IPS-20b (cell line): ENCODE data around the gene SLC9A3.

Source experiments
- H3K27ac ChIP-seq: one replicate; pipeline ENCODE4 v1.5.1; 2013; ENCODE audit warnings: low read length
- H3K27me3 ChIP-seq: 2 replicates; pipeline ENCODE4 v1.6.1; 2013; ENCODE audit warnings: mild to moderate bottlenecking, low read length, inconsistent platforms; ENCODE audit not compliant: insufficient read depth
- H3K36me3 ChIP-seq: 2 replicates; pipeline ENCODE4 v1.6.1; 2013; ENCODE audit warnings: low read depth, mild to moderate bottlenecking, inconsistent platforms, low read length, moderate library complexity; ENCODE audit not compliant: insufficient read depth
- H3K4me1 ChIP-seq: 2 replicates; pipeline ENCODE4 v1.6.1; 2013; ENCODE audit warnings: mild to moderate bottlenecking, control low read depth, inconsistent platforms, low read length, moderate library complexity; ENCODE audit not compliant: insufficient read depth
- H3K4me3 ChIP-seq: 2 replicates; pipeline ENCODE4 v1.5.1; 2013; ENCODE audit warnings: mild to moderate bottlenecking, low read length, inconsistent platforms
- H3K9ac ChIP-seq: 2 replicates; pipeline ENCODE4 v1.6.1; 2013; ENCODE audit warnings: low read depth, mild to moderate bottlenecking, inconsistent platforms, low read length, moderate library complexity
- H3K9me3 ChIP-seq: 2 replicates; pipeline ENCODE4 v1.6.1; 2013; ENCODE audit warnings: mild to moderate bottlenecking, low read depth, low read length, inconsistent platforms; ENCODE audit not compliant: insufficient read depth

SLC9A3 gene

DNA sequence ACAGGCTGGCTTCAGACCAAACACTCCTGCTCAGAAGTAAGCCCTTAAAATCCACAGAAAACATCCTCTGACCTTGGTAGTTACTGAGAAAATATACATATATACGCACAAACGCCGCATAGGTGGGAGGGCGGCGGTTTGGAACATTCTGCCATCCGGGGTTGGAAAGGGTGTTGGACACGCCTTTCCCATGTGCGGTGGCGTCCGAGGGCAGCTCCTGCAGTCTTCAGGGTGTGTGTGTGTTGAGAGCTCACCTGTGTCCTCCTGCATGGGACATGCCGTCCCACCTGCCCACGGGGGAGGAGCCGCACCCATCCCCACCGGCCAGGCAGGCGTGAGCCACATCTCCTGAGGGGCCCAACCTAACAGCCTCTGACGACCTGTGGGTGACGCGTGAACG, 28.2 kb downstream of the SLC9A3 start:
- no peak overlapping the region for H3K27ac ChIP-seq
- H3K9ac ChIP-seq = no peak overlapping the region
- no peaks in the 10 kb centered on the region for H3K4me1 ChIP-seq
- H3K9me3 ChIP-seq = no peaks in the 10 kb centered on the region
- no peaks in the 10 kb centered on the region for H3K36me3 ChIP-seq
- H3K4me3 ChIP-seq = peak overlapping the region; percentile 45; the same call in 1 of the 2 replicates
- H3K27me3 ChIP-seq = peaks cover 47% of the 10 kb centered on the region

DNA sequence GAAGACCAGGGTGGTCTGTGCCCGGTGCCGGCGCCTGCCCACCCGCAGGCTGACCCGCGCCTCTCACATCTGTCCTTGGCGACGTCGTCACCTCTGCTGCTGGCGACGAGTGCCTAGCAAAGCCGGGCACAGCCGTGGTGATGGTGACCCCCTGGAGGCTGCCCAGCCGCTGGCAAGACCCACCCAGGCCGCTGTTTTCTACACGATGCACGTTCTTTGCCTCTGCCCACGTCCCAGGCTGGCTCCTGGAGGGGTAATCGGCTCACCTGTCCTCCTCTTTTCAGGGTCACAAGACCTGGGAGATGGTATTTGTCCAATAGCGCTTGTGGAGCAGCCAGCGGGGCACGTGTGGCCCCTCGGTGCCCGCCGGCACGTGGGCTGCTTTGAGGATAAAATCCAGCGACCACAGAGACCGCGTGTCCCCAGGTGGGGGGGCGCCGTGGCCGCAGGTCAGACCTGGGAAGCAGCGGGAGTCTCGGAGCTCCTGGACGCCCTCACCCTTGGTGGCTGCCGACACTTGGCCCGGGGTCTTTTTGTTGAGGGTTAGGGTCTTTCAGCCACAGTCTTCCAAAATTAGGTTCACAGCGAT, 29.5 kb downstream of the SLC9A3 start:
- Histone ChIP-seq H3K9ac (no peak overlapping the region), H3K9me3 (no peaks in the 10 kb centered on the region), H3K4me1 (no peaks in the 10 kb centered on the region), H3K27me3 (peaks cover 47% of the 10 kb centered on the region), H3K36me3 (no peaks in the 10 kb centered on the region), H3K27ac (no peak overlapping the region), H3K4me3 (no peak overlapping the region)

DNA sequence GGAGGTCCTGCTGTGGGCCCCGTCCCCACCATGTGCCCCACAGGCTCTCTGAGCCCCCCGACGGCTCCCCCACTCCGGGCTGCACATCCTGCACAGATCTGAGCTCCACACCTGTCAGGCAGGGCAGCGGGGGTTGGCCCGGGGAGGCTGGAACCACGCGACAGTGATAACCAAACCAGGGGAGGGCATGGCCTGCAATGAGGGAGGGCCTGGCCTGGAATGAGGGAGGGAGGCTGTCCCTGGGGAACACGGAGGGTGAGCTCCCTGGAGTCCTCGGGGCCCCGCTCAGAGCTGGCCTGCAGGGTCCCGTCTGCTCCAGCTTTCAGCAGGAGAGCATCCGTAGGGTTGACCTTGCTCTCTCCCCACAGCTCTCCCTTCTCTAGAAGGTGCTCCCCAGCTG, 30.5 kb downstream of the SLC9A3 start:
- no peak overlapping the region for H3K9ac ChIP-seq
- no peaks in the 10 kb centered on the region for H3K9me3 ChIP-seq
- no peaks in the 10 kb centered on the region for H3K4me1 ChIP-seq
- H3K36me3 ChIP-seq = no peaks in the 10 kb centered on the region
- H3K27me3 ChIP-seq = peaks cover 47% of the 10 kb centered on the region
- no peak overlapping the region for H3K27ac ChIP-seq
- H3K4me3 ChIP-seq = no peak overlapping the region

DNA sequence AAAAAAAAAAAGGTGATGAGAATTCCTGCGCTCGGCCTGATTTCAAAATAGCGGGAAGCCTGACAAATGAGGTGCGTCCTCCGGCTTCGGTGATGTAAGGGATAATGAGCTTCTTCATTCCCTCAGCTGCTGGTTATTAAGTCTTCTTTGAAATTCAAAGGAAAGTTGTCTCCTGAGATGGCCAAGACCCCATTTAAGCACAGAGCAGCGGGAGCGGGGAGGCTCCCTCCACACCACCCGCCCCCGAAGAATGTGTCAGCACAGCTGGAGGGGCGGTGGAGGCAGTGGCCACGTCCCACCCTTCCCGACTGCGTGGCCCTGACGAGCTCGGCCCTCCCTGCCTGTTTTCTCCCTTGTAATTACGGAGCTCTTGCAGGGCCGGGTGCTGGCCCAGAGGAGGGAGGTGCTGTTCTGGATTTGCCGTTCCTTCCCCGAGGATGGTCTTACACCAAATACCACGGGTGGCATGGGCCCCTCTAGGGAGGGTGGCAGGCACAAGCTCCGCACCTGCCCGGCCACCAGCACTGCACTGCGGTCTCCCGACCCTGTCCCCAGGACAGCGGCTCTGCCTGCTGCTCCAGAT, 31.0 kb downstream of the SLC9A3 start:
- Histone ChIP-seq H3K27me3 (peaks cover 47% of the 10 kb centered on the region), H3K27ac (no peak overlapping the region), H3K4me3 (no peak overlapping the region), H3K9ac (no peak overlapping the region), H3K36me3 (no peaks in the 10 kb centered on the region), H3K4me1 (no peaks in the 10 kb centered on the region), H3K9me3 (no peaks in the 10 kb centered on the region)

DNA sequence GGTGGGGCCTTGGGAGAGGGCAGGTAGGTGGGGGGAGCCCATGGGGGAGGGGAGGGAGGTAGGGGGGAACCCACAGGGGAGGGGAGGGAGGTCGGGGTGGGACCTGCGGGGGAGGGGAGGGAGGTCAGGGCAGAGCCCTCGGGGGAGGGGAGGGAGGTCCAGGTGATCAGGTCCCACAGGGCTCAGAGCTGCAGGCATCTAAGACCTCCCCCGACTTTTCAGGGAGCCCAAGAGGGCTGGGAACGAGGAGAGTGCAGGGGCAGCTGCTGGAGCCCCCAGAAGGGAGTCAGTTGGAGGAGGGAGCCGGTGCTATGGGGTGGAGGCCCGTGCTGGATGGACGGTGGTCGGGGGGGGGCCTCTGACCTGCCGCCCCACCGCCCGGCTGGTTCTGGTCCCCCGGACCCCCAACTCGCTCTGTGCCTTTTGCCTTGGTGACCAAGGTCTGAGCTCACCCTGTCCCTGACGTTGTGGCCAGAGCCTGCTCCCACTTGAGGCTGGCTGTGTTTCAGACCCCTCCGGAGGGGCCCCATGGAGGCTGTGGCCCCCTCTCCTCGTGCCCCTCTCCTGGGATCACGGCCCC, 31.8 kb downstream of the SLC9A3 start:
- Histone ChIP-seq H3K27me3 (peaks cover 46% of the 10 kb centered on the region), H3K9ac (no peak overlapping the region), H3K36me3 (no peaks in the 10 kb centered on the region), H3K27ac (no peak overlapping the region), H3K4me3 (no peak overlapping the region), H3K9me3 (no peaks in the 10 kb centered on the region), H3K4me1 (no peaks in the 10 kb centered on the region)

DNA sequence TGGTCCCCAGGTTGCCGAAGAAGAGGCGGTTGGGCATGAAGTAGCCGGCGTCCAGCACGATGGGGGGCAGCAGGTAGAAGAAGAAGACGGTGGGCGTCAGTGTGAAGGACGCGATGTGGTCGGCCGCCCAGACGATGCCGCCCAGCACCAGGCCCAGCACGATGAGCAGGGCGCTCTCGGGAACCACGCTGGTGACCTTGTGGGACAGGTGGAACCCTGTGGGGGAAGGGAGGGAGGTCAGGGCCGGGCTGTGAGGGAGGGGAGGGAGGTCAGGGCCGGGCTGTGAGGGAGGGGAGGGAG, 32.4 kb downstream of the SLC9A3 start:
- Histone ChIP-seq H3K27me3 (peaks cover 40% of the 10 kb centered on the region), H3K9me3 (no peaks in the 10 kb centered on the region), H3K9ac (no peak overlapping the region), H3K36me3 (no peaks in the 10 kb centered on the region), H3K4me1 (no peaks in the 10 kb centered on the region), H3K27ac (no peak overlapping the region), H3K4me3 (no peak overlapping the region)

DNA sequence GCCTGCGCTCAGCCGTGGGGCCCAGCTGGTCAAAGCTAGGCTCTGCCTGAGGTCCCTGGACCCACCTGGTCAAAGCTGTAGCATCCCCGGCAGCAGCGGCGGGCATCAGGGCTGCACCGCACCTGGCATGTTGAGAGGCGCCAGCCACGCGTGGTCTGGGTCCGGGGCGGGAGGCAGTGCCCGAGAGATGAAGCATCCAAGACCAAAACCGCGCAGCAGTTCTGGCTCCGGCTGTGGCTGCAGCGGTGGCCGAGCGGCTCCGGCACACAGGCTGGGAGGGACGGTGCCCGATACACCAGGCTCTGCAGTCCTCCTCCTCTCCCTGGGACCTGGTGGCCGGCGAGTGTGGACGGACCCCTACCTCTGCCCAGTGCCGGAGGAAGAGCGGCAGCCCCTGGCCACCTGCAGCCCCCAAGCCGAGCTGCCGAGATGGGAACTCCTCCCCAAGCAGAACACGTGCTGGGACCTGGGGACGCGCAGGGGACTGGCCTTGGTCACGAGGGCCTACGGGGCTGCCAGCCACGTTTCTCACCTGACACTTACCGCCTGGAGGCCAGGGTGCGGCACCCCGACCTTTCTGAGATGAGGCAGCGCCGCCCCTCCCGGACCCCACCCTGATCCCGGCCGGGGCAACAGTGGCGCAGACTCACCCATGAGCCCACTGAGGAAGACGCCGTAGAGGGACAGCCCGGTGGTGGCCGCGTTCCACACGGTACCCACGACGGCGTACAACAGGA, 33.0 kb downstream of the SLC9A3 start:
- Histone ChIP-seq H3K27ac (no peak overlapping the region), H3K27me3 (peaks cover 35% of the 10 kb centered on the region), H3K4me1 (no peaks in the 10 kb centered on the region), H3K9ac (no peak overlapping the region), H3K4me3 (no peak overlapping the region), H3K9me3 (no peaks in the 10 kb centered on the region), H3K36me3 (no peaks in the 10 kb centered on the region)

DNA sequence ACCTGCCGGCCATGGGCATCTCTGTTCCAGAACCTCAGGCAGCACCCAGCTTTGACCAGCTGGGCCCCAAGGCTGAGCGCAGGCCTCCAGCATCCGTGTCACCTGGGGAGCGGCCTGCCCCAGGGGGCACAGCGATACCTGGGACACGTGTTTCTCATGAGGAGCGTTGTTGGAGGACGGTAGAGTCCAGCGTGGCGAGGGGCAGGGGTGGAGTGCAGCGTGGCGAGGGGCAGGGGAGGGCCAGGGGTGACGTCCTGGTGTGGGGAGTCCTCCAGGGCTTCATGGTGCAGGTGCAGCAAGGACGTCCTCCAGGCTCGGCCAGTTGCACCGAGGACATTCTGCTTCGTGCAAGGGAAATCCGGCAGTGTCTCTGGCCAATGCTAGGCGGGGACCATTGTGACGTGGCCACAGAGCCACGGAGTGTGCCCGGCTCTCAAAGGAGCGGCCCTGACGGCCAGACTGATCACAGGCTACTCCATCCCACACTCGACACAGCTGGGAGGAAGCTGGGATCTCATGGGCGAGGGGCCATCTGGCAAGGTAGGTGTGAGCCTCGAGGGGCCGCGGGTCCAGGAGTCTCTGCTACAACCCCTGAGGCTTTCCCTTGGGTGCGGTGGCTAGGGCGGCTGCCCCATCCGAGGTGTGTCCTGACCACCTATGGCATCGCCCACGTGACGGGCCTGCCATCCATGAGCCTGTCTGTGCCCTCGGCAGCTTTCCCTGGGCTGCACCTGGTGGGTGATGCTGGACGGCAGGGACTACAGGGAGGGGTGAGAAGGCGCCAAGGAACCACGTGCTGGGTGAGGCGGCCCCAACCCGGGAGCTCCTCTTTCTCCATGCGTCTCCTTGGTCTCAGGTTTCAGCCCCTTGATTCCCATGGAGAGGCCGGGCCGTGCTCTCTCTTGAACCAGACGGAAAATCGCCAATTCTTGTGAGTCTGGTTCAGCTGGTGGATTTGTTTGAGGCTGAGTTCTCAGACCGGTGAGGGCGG, 33.8 kb downstream of the SLC9A3 start:
- peaks cover 28% of the 10 kb centered on the region for H3K27me3 ChIP-seq

DNA sequence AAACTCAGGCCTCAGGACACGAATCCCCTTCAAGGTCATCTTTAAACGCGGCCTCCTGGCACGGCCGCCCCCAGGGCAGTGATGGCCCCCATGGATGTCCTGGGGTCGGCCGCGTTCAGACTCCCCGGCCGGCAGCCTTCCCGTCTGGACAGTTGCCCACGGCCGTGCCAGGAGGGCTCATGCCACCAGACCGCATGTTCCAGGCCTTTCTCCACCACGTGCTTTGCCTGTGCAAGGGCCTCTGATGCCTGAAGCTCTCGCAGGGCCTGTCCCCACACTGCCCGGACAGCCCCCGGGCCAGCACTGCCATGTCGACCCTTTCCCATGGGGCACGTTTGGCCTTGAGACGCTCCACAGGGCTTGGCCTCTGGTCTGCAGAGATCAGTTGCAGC, 34.6 kb downstream of the SLC9A3 start:
- Histone ChIP-seq H3K4me3 (no peak overlapping the region), H3K27ac (no peak overlapping the region), H3K9ac (no peak overlapping the region), H3K36me3 (no peaks in the 10 kb centered on the region), H3K27me3 (peaks cover 22% of the 10 kb centered on the region), H3K4me1 (no peaks in the 10 kb centered on the region), H3K9me3 (no peaks in the 10 kb centered on the region)

More for the DNA sequence above, 33.8 kb downstream of the SLC9A3 start:
- H3K9me3 ChIP-seq = no peaks in the 10 kb centered on the region
- H3K36me3 ChIP-seq = no peaks in the 10 kb centered on the region
- no peak overlapping the region for H3K4me3 ChIP-seq
- H3K27ac ChIP-seq = no peak overlapping the region
- H3K9ac ChIP-seq = no peak overlapping the region
- no peaks in the 10 kb centered on the region for H3K4me1 ChIP-seq

DNA sequence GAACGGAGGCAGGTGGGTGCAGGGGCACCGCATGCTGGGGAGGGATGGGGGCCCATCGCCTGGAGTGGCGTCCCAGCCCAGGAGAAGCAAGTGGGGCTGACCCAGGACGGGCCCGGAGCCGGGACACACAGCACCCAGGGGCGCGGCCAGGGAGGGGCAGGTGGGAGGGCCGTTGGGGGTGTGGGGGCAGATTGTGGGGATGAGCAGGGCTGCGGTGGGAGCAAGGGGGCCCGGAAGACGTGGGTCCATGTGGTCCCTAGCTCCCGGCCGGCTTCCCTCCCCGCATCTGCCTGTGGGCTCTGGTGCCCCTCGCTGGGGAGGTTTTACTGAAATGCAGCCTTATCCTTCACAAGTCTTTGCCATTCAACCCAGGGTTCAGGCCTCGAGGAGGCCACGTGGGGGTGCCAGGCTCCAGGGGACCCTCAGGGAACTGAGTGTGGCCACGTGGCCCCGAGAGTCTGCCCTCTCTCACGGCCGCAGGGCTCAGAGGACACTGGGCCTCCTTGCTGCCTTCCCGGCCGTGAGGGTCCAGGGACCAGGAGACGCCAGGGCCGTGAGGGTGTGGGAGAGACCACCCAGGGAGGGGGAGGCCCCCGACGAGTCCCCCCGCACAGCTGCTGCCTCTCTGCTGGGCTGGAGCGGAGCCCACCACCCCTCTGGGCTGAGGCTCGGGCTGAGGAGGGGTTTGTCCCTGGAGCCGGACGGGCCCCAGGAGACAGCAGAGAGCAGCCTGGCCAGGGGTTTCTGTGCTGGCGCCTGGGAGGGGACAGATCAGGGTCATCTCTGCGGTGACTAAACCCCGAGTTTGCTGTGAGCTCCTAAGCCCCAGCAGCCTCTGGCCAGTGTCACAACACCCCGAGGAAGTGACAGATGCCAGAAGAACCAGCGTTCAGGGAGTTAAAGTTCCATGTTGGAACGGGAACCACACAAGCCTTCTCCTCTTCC, 35.2 kb downstream of the SLC9A3 start:
- Histone ChIP-seq H3K36me3 (no peaks in the 10 kb centered on the region), H3K9me3 (no peaks in the 10 kb centered on the region), H3K9ac (no peak overlapping the region), H3K4me1 (no peaks in the 10 kb centered on the region), H3K4me3 (no peak overlapping the region), H3K27me3 (peaks cover 15% of the 10 kb centered on the region), H3K27ac (no peak overlapping the region)
